Measurements from ENCODE around the gene PIEZO1. TPM values are rescaled to one million over a fixed set of nuclear protein-coding genes. Genes with fewer than 3 reads are reported as not detected.
A peak's percentile ranks its signal among the peaks of the same experiment; 100 is the strongest.

PIEZO1 gene, protein sequence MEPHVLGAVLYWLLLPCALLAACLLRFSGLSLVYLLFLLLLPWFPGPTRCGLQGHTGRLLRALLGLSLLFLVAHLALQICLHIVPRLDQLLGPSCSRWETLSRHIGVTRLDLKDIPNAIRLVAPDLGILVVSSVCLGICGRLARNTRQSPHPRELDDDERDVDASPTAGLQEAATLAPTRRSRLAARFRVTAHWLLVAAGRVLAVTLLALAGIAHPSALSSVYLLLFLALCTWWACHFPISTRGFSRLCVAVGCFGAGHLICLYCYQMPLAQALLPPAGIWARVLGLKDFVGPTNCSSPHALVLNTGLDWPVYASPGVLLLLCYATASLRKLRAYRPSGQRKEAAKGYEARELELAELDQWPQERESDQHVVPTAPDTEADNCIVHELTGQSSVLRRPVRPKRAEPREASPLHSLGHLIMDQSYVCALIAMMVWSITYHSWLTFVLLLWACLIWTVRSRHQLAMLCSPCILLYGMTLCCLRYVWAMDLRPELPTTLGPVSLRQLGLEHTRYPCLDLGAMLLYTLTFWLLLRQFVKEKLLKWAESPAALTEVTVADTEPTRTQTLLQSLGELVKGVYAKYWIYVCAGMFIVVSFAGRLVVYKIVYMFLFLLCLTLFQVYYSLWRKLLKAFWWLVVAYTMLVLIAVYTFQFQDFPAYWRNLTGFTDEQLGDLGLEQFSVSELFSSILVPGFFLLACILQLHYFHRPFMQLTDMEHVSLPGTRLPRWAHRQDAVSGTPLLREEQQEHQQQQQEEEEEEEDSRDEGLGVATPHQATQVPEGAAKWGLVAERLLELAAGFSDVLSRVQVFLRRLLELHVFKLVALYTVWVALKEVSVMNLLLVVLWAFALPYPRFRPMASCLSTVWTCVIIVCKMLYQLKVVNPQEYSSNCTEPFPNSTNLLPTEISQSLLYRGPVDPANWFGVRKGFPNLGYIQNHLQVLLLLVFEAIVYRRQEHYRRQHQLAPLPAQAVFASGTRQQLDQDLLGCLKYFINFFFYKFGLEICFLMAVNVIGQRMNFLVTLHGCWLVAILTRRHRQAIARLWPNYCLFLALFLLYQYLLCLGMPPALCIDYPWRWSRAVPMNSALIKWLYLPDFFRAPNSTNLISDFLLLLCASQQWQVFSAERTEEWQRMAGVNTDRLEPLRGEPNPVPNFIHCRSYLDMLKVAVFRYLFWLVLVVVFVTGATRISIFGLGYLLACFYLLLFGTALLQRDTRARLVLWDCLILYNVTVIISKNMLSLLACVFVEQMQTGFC (N-terminal part only)
- 100 to 1,000 TPM; 101 to 120 TPM for total RNA-seq
- polyA plus RNA-seq, result 100 to 1,000 TPM in 1 of 2 donors, 10 to 100 TPM in 1; 35.9 to 205 TPM
- long read RNA-seq, donor 1, partial matches to known transcripts, result 50 of 74 reads
- long read RNA-seq, donor 1, other reads (novel, unspliced or antisense), result 19 of 74 reads
- long read RNA-seq, donor 2, full-length matches to known transcripts, result 11 of 68 reads
- long read RNA-seq, donor 2, partial matches to known transcripts, result 39 of 68 reads
- long read RNA-seq, donor 2, other reads (novel, unspliced or antisense), result 18 of 68 reads

DNA sequence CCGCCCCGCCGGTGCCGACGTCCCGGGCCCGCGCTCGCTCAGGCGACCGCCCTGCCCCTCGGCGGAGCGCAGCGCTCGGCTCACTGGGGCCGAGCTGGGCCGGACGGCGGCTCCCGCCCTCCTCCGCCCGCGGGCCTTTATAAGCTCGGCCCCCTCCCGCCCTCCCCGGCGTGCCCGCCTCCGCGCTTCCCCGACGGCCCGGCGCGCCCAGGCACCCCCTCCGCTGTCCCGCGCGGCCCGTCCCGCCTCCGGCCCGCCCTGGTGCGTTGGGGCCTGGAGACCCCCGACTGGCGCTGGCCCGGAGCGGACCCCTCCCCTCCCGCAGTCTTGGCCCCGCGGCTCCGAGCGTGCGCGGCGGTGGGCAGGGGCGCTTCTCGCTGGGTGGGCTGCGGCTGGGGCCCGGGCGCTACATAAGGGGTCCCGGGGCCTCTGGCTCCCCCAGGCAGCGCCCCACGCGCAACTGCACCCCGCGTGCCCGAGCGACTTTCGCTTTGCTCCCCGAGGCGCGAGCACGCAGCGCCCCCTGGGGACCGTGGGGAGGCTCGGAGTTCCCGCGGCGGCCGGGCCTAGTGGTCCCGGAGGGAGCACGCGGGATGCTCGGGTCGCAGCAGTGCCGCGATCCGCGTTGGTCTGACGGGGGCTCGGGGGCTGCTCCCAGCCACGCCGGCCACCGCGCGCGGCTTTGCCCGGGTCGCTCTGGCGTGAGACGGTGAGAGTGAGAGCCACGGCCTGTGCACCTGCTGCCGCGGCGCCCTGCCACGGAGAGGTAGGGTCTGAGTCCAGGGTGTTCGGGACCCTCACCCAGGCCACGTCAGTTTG, at the start of gene PIEZO1:
TSS of gene PIEZO1 (minus strand) at position 115 of the 819 bp plus-strand sequence. CDS start 256 bp downstream, outside the sequence.
- ATAC-seq (ENCODE audit: low FRiP score) (peak; percentile 77), DNase-seq (peak; percentile 81 to 93)
- 4 to 6% methylated on average over 62 to 110 of the region's 110 CpGs for WGBS, 2 donors
- H3K36me3 ChIP-seq (ENCODE audit: control insufficient read depth in 1 of 2, insufficient read depth in 2 of 2, low read length in 1 of 2), result no peaks in the 10 kb centered on the region
- peak within 1 kb of the TSS; percentile 79 to 92 for H3K4me3 ChIP-seq (ENCODE audit: low read length in 2 of 2)
- H3K9me3 ChIP-seq (ENCODE audit: control insufficient read depth, low read length), result no peaks in the 10 kb centered on the region
- no peaks in the 10 kb centered on the region for H3K27me3 ChIP-seq (ENCODE audit: control insufficient read depth in 1 of 2, insufficient read depth in 2 of 2, low read length in 1 of 2)
- no peaks in the 10 kb centered on the region for H3K4me1 ChIP-seq (ENCODE audit: control insufficient read depth in 1 of 2, insufficient read depth in 2 of 2, low read length in 2 of 2)
- peak within 1 kb of the TSS in 1 of 2 donors; percentile 80 for H3K27ac ChIP-seq (ENCODE audit: low read depth in 1 of 2, low read length in 2 of 2)
- intact Hi-C loops (cut with DNase I), result loop anchor here in 1 of 2 donors (2.0 to 10.0 kb wide), 2 partner anchors 41 to 331 kb away; partner anchors contain the start of gene ZFPM1

DNA sequence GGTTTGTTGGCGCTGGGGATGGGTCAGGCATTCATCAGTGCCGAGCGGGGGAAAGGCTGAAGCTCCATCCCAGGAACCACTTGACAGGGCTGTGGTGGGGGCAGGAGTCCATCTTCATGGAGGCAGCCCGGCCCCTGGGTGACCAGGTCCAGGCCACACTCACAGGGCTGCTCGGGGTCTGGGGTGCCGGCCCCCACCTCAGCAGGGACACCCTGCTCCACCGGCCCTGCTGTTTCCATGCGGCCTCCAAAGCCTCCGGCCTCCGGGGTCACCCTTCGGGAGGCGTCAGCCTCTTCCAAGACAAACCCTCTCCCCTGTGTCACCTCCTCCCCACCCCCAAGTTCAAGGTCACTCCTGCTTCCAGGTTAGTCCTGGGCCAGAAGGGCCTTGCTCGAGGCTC, 49.6 kb upstream of the PIEZO1 start:
- Histone ChIP-seq H3K4me1 (ENCODE audit: control insufficient read depth in 1 of 2, insufficient read depth in 2 of 2, low read length in 2 of 2) (no peaks in the 10 kb centered on the region), H3K4me3 (ENCODE audit: low read length in 2 of 2) (no peak overlapping the region), H3K9me3 (ENCODE audit: control insufficient read depth, low read length) (no peaks in the 10 kb centered on the region), H3K36me3 (ENCODE audit: control insufficient read depth in 1 of 2, insufficient read depth in 2 of 2, low read length in 1 of 2) (no peaks in the 10 kb centered on the region), H3K27me3 (ENCODE audit: control insufficient read depth in 1 of 2, insufficient read depth in 2 of 2, low read length in 1 of 2) (no peaks in the 10 kb centered on the region), H3K27ac (ENCODE audit: low read depth in 1 of 2, low read length in 2 of 2) (no peak overlapping the region)
- no peak for ATAC-seq (ENCODE audit: low FRiP score)
- DNase-seq, result no peak
- intact Hi-C loops (cut with DNase I), result no loop called here
- WGBS, 2 donors, result 92% methylated on average over 12 to 13 of the region's 13 CpGs

DNA sequence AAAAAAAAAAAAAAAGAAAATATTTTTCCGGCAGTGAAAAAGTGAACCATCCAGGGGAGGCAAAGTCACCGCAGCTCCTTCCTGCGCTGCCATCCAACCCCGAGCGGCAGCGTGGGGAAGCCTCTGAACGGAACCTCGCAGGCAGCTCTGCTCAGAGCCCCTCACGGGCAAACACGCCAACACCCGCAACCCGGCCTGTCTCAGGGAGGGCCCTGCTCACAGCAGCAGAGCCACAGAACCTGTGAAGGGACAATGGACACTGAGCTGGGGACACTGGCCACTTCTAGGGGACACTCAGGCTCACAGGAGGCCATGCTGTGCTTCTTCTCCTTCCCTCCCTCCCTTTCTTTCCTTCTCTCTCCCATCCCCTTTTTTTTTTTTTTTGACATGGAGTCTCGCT, 48.1 kb upstream of the PIEZO1 start:
- WGBS, 2 donors, result 95 to 97% methylated on average over 12 to 13 of the region's 13 CpGs

DNA sequence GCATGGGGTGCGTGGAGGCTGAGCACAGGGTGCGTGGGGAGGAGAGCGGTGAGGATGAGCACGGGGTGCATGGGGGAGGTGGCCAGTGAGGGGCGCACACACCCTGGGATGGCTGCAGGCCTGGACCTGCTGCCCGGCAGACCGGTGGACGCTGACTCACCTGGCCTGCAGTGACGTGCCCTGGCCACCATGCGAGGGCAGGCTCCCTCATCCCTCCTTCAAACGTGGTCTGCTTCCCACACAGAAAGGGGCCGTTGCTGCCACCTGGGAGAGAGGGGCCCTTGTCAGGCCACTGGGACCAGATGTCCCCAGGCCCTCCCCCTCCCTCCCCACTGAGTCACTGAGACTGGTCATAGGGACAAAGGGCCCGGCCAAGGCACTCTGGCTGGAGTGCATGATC, 46.8 kb upstream of the PIEZO1 start:
- Histone ChIP-seq H3K9me3 (ENCODE audit: control insufficient read depth, low read length) (no peaks in the 10 kb centered on the region), H3K36me3 (ENCODE audit: control insufficient read depth in 1 of 2, insufficient read depth in 2 of 2, low read length in 1 of 2) (peaks cover 0 to 3% of the 10 kb centered on the region in 2 donors), H3K4me1 (ENCODE audit: control insufficient read depth in 1 of 2, insufficient read depth in 2 of 2, low read length in 2 of 2) (no peaks in the 10 kb centered on the region), H3K4me3 (ENCODE audit: low read length in 2 of 2) (no peak overlapping the region), H3K27me3 (ENCODE audit: control insufficient read depth in 1 of 2, insufficient read depth in 2 of 2, low read length in 1 of 2) (no peaks in the 10 kb centered on the region), H3K27ac (ENCODE audit: low read depth in 1 of 2, low read length in 2 of 2) (no peak overlapping the region)
- ATAC-seq (ENCODE audit: low FRiP score) (no peak), DNase-seq (peak in 1 of 2 donors; percentile 42)
- intact Hi-C loops (cut with DNase I), result no loop called here
- WGBS, 2 donors, result 82 to 85% methylated on average over 10 to 13 of the region's 13 CpGs

More for the DNA sequence above, 48.1 kb upstream of the PIEZO1 start:
- no peaks in the 10 kb centered on the region for H3K9me3 ChIP-seq (ENCODE audit: control insufficient read depth, low read length)
- H3K27me3 ChIP-seq (ENCODE audit: control insufficient read depth in 1 of 2, insufficient read depth in 2 of 2, low read length in 1 of 2), result no peaks in the 10 kb centered on the region
- intact Hi-C loops (cut with DNase I), result no loop called here
- H3K27ac ChIP-seq (ENCODE audit: low read depth in 1 of 2, low read length in 2 of 2), result no peak overlapping the region
- DNase-seq (no peak), ATAC-seq (ENCODE audit: low FRiP score) (no peak)
- no peaks in the 10 kb centered on the region for H3K36me3 ChIP-seq (ENCODE audit: control insufficient read depth in 1 of 2, insufficient read depth in 2 of 2, low read length in 1 of 2)
- H3K4me3 ChIP-seq (ENCODE audit: low read length in 2 of 2), result no peak overlapping the region
- H3K4me1 ChIP-seq (ENCODE audit: control insufficient read depth in 1 of 2, insufficient read depth in 2 of 2, low read length in 2 of 2), result no peaks in the 10 kb centered on the region

DNA sequence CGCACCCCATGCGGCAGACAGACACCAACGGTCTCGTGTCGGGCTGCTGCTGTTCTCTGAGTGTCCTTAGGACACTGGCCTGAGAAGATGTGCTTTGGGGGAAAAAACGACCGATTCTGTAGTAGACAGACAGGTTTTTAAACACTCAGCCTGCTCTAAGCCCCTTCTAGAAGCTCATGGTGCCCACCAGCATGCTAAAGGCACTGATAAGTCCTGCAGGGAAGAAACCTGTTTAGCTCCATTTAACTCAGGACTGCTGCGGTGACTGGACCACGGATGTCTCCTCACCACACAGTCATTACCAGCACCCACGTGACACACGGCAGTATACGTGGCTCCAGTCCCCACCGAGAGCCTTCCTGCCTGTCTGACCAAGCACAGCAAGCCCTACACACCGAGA, 45.8 kb upstream of the PIEZO1 start:
- Histone ChIP-seq H3K4me1 (ENCODE audit: control insufficient read depth in 1 of 2, insufficient read depth in 2 of 2, low read length in 2 of 2) (no peaks in the 10 kb centered on the region), H3K4me3 (ENCODE audit: low read length in 2 of 2) (no peak overlapping the region), H3K9me3 (ENCODE audit: control insufficient read depth, low read length) (no peaks in the 10 kb centered on the region), H3K36me3 (ENCODE audit: control insufficient read depth in 1 of 2, insufficient read depth in 2 of 2, low read length in 1 of 2) (peaks cover 0 to 4% of the 10 kb centered on the region in 2 donors), H3K27me3 (ENCODE audit: control insufficient read depth in 1 of 2, insufficient read depth in 2 of 2, low read length in 1 of 2) (no peaks in the 10 kb centered on the region), H3K27ac (ENCODE audit: low read depth in 1 of 2, low read length in 2 of 2) (no peak overlapping the region)
- WGBS, 2 donors, result 93 to 94% methylated on average over 14 of the region's 14 CpGs
- intact Hi-C loops (cut with DNase I), result no loop called here
- DNase-seq (no peak), ATAC-seq (ENCODE audit: low FRiP score) (no peak)

DNA sequence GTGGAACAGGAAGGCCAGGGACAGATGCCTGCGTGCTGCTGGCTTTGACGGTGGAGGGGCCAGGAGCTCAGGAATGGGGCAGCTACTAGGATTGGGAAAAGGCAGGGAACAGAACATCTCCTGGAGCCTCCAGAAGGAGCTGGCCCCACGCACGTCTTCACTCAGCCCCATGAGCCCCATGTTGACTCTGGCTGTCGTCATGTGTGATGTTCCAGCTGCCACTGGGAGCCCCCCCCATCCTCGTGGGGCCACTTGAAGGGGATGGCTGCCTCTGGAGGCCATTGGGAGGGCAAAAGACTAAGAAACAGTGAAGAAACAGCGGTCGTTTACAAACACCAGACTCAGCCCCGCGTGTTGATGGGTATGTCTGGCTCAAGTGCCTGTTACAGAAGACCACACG, 45.2 kb upstream of the PIEZO1 start:
- Histone ChIP-seq H3K27me3 (ENCODE audit: control insufficient read depth in 1 of 2, insufficient read depth in 2 of 2, low read length in 1 of 2) (no peaks in the 10 kb centered on the region), H3K27ac (ENCODE audit: low read depth in 1 of 2, low read length in 2 of 2) (no peak overlapping the region), H3K4me3 (ENCODE audit: low read length in 2 of 2) (no peak overlapping the region), H3K4me1 (ENCODE audit: control insufficient read depth in 1 of 2, insufficient read depth in 2 of 2, low read length in 2 of 2) (no peaks in the 10 kb centered on the region), H3K9me3 (ENCODE audit: control insufficient read depth, low read length) (no peaks in the 10 kb centered on the region), H3K36me3 (ENCODE audit: control insufficient read depth in 1 of 2, insufficient read depth in 2 of 2, low read length in 1 of 2) (peaks cover 0 to 5% of the 10 kb centered on the region in 2 donors)
- DNase-seq (no peak), ATAC-seq (ENCODE audit: low FRiP score) (no peak)
- intact Hi-C loops (cut with DNase I), result no loop called here
- WGBS, 2 donors, result 65 to 67% methylated on average over 11 of the region's 11 CpGs

DNA sequence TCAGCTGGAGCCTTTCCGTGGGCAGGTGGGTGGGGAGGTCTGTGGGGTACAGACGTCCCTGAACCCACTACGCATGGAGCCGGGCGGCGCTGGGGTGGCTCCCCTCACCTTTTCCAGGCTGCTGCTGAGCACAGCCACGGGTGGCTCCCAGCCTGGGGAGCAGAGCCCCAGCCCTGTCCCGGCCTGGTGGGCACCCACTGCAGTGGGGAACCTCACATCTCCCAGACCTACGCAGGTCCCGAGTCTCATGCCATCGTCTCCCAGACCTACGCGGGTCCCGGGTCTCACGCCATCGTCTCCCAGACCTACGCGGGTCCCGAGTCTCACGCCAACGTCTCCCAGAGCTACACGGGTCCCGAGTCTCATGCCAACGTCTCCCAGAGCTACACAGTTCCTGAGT, 43.7 kb upstream of the PIEZO1 start:
- peaks cover 0 to 5% of the 10 kb centered on the region in 2 donors for H3K36me3 ChIP-seq (ENCODE audit: control insufficient read depth in 1 of 2, insufficient read depth in 2 of 2, low read length in 1 of 2)

More for the DNA sequence above, 43.7 kb upstream of the PIEZO1 start:
- DNase-seq (peak in 1 of 2 donors; percentile 42), ATAC-seq (ENCODE audit: low FRiP score) (no peak)
- no peaks in the 10 kb centered on the region for H3K4me1 ChIP-seq (ENCODE audit: control insufficient read depth in 1 of 2, insufficient read depth in 2 of 2, low read length in 2 of 2)
- intact Hi-C loops (cut with DNase I), result no loop called here
- no peaks in the 10 kb centered on the region for H3K9me3 ChIP-seq (ENCODE audit: control insufficient read depth, low read length)
- H3K4me3 ChIP-seq (ENCODE audit: low read length in 2 of 2), result no peak overlapping the region
- H3K27ac ChIP-seq (ENCODE audit: low read depth in 1 of 2, low read length in 2 of 2), result no peak overlapping the region
- 43 to 69% methylated on average over 24 of the region's 24 CpGs for WGBS, 2 donors
- H3K27me3 ChIP-seq (ENCODE audit: control insufficient read depth in 1 of 2, insufficient read depth in 2 of 2, low read length in 1 of 2), result no peaks in the 10 kb centered on the region

Data from aorta (tissue), 5 donors.